Liver (tissue), 9 donors: ENCODE data around the gene BCORL1. TPM values are rescaled to one million over a fixed set of nuclear protein-coding genes. Genes with fewer than 3 reads are reported as not detected.

Experiments used
- DNase-seq: peaks from one replicate; pipeline ENCODE4 v3.0.0-alpha.2; 2017; ENCODE audit warnings: low spot score
- H3K27ac ChIP-seq, 2 donors: one replicate each; pipeline ENCODE4 v1.7.0; 2013; ENCODE audit warnings: inconsistent platforms in 2 of 2, low read length in 2 of 2, control low read depth in 1 of 2, low read depth in 1 of 2, mild to moderate bottlenecking in 1 of 2
- H3K27me3 ChIP-seq, 4 donors: one replicate each; pipeline versions ENCODE4 v1.6.1 to v1.7.0; 2013; ENCODE audit warnings: low read length in 3 of 4, inconsistent platforms in 1 of 4, mild to moderate bottlenecking in 1 of 4, moderate library complexity in 1 of 4; ENCODE audit not compliant: control insufficient read depth in 4 of 4, insufficient read depth in 4 of 4
- H3K36me3 ChIP-seq, 4 donors: one replicate each; pipeline versions ENCODE4 v1.6.1 to v1.7.0; 2013; ENCODE audit warnings: low read length in 3 of 4, mild to moderate bottlenecking in 3 of 4, low read depth in 1 of 4, moderate library complexity in 1 of 4; ENCODE audit not compliant: control insufficient read depth in 4 of 4, insufficient read depth in 3 of 4
- H3K4me1 ChIP-seq, 4 donors: one replicate each; pipeline versions ENCODE4 v1.6.1 to v1.7.0; 2013; ENCODE audit warnings: low read length in 3 of 4, mild to moderate bottlenecking in 3 of 4, moderate library complexity in 1 of 4; ENCODE audit not compliant: control insufficient read depth in 4 of 4, insufficient read depth in 4 of 4
- H3K4me3 ChIP-seq, 3 donors: one replicate each; pipeline versions ENCODE4 v1.6.1 to v1.7.0; 2013; ENCODE audit warnings: low read length in 3 of 3, control low read depth in 1 of 3, low read depth in 1 of 3, mild to moderate bottlenecking in 1 of 3
- H3K9ac ChIP-seq, 2 donors: one replicate each; pipeline ENCODE4 v1.7.0; 2013; ENCODE audit warnings: low read length in 2 of 2, mild to moderate bottlenecking in 2 of 2, moderate library complexity in 2 of 2, control low read depth in 1 of 2, low read depth in 1 of 2
- H3K9me3 ChIP-seq, 4 donors: one replicate each; pipeline versions ENCODE4 v1.6.1 to v1.7.0; 2013; ENCODE audit warnings: low read length in 3 of 4; ENCODE audit not compliant: control insufficient read depth in 4 of 4
- EGR1 ChIP-seq, 2 donors: IDR thresholded peaks; 2 replicates each; pipeline ENCODE4 v1.6.1; 2016 to 2018; ENCODE audit warnings: antibody characterized with exemption in 2 of 2, low read depth in 2 of 2
- FOXA1 ChIP-seq: IDR thresholded peaks from 2 replicates; pipeline ENCODE4 v1.6.1; 2016; ENCODE audit warnings: antibody characterized with exemption
- GABPA ChIP-seq, 2 donors: IDR thresholded peaks in 1 of 2; conservative IDR thresholded peaks in 1 of 2; 2 replicates each; pipeline ENCODE4 v1.6.1; 2016; ENCODE audit warnings: antibody characterized with exemption in 2 of 2, mild to moderate bottlenecking in 1 of 2, moderate library complexity in 1 of 2
- HNF4G ChIP-seq: IDR thresholded peaks from 2 replicates; pipeline ENCODE4 v1.6.1; 2016; ENCODE audit warnings: antibody characterized with exemption
- JUND ChIP-seq, 2 donors: IDR thresholded peaks; 2 replicates each; pipeline ENCODE4 v1.6.1; 2016; ENCODE audit warnings: antibody characterized with exemption in 2 of 2
- MAX ChIP-seq: IDR thresholded peaks from 2 replicates; pipeline ENCODE4 v1.6.1; 2016; ENCODE audit warnings: antibody characterized with exemption
- NR2F2 ChIP-seq: IDR thresholded peaks from 2 replicates; pipeline ENCODE4 v1.6.1; 2016; ENCODE audit warnings: antibody characterized with exemption
- RAD21 ChIP-seq, 2 donors: IDR thresholded peaks; 2 replicates each; pipeline ENCODE4 v1.6.1; 2016; ENCODE audit warnings: antibody characterized with exemption in 2 of 2, mild to moderate bottlenecking in 2 of 2
- SP1 ChIP-seq: IDR thresholded peaks from 2 replicates; pipeline ENCODE4 v1.6.1; 2018; ENCODE audit warnings: antibody characterized with exemption, mild to moderate bottlenecking
- TAF1 ChIP-seq: conservative IDR thresholded peaks from 2 replicates; pipeline ENCODE4 v1.6.1; 2016; ENCODE audit warnings: antibody characterized with exemption, mild to moderate bottlenecking
- YY1 ChIP-seq: IDR thresholded peaks from 2 replicates; pipeline ENCODE4 v1.6.1; 2016; ENCODE audit warnings: antibody characterized with exemption, mild to moderate bottlenecking
- WGBS: extraction: QIAGEN DNeasy Blood & Tissue Kit; methylation state at CpG from one replicate; pipeline ENCODE4 v1.1.7; 2013; 5-methylcytosine and 5-hydroxymethylcytosine counted together
- polyA plus RNA-seq, 2 donors: library from polyadenylated mRNA; stranded (reverse) in 1 of 2; unstranded in 1 of 2; fragments of 200-250 nt in 1 of 2; fragments of >200 nt in 1 of 2; fragmentation: Nextera tagmentation in 1 of 2; extraction: Ambion mirVana in 1 of 2; gene quantifications; one replicate each; pipeline versions ENCODE4 v1.2.1 to v1.2.3, GENCODE V29; 2013 to 2015
- total RNA-seq, 2 donors: library from RNA; depleted of rRNA; stranded (reverse); fragments of >200 nt; gene quantifications; one replicate each; pipeline ENCODE4 v1.2.3, GENCODE V29; 2014
- TF ChIP-seq, protein P1 (sequence below): fragments of 150-350 bp; IDR thresholded peaks from 2 replicates; pipeline ENCODE4 v1.5.1; 2017; ENCODE audit warnings: improper control_type of control experiment, low read depth, low read length; ENCODE audit not compliant: missing input control
- TF ChIP-seq, protein P2 (sequence below): IDR thresholded peaks from 2 replicates; pipeline ENCODE4 v1.6.1; 2016; ENCODE audit warnings: antibody characterized with exemption, mild to moderate bottlenecking
- TF ChIP-seq, protein P3 (sequence below): IDR thresholded peaks from 2 replicates; pipeline ENCODE4 v1.6.1; 2016; ENCODE audit warnings: antibody characterized with exemption
- donor health status: healthy.
- donor health status: healthy.
- donor health status: healthy.
- donor health status: healthy.
- donor health status: healthy.

Gene BCORL1
- total and polyA plus RNA-seq, 4 donors: 1.7 to 5.3 (median 2.1) TPM

DNA sequence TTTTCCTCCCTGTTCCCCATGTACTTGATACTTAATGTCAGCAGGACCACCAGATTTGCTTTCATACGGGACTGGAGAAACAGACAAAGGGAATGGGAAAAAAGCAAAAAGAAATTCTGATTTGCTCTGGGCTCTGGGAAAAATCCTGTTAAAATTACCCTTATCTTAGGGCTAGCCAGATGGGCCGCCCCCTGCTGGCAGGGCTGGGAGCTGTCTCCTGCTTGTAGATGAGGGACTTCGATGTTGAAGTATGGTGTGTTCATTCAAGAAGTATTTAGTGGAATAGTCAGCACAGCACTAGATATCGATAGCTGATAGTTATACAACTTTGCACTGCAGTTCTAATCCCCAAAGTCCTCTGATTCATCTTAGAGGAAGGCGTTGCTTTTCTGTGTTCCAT lies 45.8 kb downstream of the BCORL1 start:
- Histone ChIP-seq H3K9me3 (no peaks in the 10 kb centered on the region), H3K4me3 (no peak overlapping the region), H3K4me1 (no peaks in the 10 kb centered on the region), H3K27ac (no peak overlapping the region), H3K9ac (no peak overlapping the region), H3K36me3 (peaks cover 3 to 26% (median 13%) of the 10 kb centered on the region in 4 donors), H3K27me3 (no peaks in the 10 kb centered on the region)
- 56% methylated on average over 5 of the region's 5 CpGs for WGBS
- DNase-seq: peak; percentile 47
- TF ChIP-seq RAD21 (IDR thresholded peaks at IDR 0.05): peak; percentile 66 to 77
- TF ChIP-seq, protein P1, sequence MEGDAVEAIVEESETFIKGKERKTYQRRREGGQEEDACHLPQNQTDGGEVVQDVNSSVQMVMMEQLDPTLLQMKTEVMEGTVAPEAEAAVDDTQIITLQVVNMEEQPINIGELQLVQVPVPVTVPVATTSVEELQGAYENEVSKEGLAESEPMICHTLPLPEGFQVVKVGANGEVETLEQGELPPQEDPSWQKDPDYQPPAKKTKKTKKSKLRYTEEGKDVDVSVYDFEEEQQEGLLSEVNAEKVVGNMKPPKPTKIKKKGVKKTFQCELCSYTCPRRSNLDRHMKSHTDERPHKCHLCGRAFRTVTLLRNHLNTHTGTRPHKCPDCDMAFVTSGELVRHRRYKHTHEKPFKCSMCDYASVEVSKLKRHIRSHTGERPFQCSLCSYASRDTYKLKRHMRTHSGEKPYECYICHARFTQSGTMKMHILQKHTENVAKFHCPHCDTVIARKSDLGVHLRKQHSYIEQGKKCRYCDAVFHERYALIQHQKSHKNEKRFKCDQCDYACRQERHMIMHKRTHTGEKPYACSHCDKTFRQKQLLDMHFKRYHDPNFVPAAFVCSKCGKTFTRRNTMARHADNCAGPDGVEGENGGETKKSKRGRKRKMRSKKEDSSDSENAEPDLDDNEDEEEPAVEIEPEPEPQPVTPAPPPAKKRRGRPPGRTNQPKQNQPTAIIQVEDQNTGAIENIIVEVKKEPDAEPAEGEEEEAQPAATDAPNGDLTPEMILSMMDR: peak; percentile 66
- TF ChIP-seq JUND (IDR thresholded peaks at IDR 0.05): no peak
- no peak for TF ChIP-seq SP1
- TF ChIP-seq EGR1 (IDR thresholded peaks at IDR 0.05; ENCODE audit: low read depth in 2 of 2): no peak
- TF ChIP-seq NR2F2: no peak
- TF ChIP-seq HNF4G: no peak
- no peak for TF ChIP-seq FOXA1

DNA sequence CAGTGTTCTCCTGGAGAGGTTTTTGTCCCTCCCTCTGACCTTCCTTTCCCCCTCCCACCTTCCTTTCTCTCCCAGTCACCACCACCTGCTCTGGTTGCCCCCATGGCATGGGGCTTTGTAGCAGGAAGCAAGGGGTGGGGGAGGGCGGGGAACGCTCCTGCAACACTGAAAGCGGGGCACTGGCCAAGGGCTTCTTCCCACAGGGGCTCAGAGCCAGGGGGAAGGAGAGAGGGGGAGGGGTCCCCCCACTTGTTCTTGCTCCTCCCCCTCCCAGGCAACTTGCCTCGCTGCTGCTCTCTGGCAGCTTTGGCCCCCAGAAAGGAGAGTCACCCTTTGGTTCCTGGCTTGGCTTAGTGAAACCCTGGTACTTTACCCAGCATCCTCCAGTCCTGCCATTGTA lies 48.4 kb downstream of the BCORL1 start:
- H3K4me1 ChIP-seq: peaks cover 0 to 7% (median 0%) of the 10 kb centered on the region in 4 donors
- no peak overlapping the region for H3K9ac ChIP-seq
- H3K9me3 ChIP-seq: no peaks in the 10 kb centered on the region
- no peaks in the 10 kb centered on the region for H3K27me3 ChIP-seq
- WGBS: 94% methylated on average over 4 of the region's 4 CpGs
- no peak overlapping the region for H3K4me3 ChIP-seq
- H3K36me3 ChIP-seq: peaks cover 5 to 32% (median 12%) of the 10 kb centered on the region in 4 donors
- TF ChIP-seq TAF1 (no peak), RAD21 (IDR thresholded peaks at IDR 0.05) (no peak), SP1 (no peak), JUND (IDR thresholded peaks at IDR 0.05) (no peak), GABPA (IDR thresholded peaks at IDR 0.05 in 1 of 2, conservative IDR thresholded peaks at IDR 0.05 in 1 of 2) (no peak), FOXA1 (no peak), YY1 (no peak), MAX (no peak)
- TF ChIP-seq, protein P2, sequence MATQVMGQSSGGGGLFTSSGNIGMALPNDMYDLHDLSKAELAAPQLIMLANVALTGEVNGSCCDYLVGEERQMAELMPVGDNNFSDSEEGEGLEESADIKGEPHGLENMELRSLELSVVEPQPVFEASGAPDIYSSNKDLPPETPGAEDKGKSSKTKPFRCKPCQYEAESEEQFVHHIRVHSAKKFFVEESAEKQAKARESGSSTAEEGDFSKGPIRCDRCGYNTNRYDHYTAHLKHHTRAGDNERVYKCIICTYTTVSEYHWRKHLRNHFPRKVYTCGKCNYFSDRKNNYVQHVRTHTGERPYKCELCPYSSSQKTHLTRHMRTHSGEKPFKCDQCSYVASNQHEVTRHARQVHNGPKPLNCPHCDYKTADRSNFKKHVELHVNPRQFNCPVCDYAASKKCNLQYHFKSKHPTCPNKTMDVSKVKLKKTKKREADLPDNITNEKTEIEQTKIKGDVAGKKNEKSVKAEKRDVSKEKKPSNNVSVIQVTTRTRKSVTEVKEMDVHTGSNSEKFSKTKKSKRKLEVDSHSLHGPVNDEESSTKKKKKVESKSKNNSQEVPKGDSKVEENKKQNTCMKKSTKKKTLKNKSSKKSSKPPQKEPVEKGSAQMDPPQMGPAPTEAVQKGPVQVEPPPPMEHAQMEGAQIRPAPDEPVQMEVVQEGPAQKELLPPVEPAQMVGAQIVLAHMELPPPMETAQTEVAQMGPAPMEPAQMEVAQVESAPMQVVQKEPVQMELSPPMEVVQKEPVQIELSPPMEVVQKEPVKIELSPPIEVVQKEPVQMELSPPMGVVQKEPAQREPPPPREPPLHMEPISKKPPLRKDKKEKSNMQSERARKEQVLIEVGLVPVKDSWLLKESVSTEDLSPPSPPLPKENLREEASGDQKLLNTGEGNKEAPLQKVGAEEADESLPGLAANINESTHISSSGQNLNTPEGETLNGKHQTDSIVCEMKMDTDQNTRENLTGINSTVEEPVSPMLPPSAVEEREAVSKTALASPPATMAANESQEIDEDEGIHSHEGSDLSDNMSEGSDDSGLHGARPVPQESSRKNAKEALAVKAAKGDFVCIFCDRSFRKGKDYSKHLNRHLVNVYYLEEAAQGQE: no peak
- TF ChIP-seq, protein P3, sequence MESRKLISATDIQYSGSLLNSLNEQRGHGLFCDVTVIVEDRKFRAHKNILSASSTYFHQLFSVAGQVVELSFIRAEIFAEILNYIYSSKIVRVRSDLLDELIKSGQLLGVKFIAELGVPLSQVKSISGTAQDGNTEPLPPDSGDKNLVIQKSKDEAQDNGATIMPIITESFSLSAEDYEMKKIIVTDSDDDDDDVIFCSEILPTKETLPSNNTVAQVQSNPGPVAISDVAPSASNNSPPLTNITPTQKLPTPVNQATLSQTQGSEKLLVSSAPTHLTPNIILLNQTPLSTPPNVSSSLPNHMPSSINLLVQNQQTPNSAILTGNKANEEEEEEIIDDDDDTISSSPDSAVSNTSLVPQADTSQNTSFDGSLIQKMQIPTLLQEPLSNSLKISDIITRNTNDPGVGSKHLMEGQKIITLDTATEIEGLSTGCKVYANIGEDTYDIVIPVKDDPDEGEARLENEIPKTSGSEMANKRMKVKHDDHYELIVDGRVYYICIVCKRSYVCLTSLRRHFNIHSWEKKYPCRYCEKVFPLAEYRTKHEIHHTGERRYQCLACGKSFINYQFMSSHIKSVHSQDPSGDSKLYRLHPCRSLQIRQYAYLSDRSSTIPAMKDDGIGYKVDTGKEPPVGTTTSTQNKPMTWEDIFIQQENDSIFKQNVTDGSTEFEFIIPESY: no peak
- no peak overlapping the region for H3K27ac ChIP-seq
- no peak for DNase-seq
